Forelimb muscle (tissue), 1 donor: ENCODE measurements around the gene DBX1. TPM values are rescaled to one million over a fixed set of nuclear protein-coding genes. Genes with fewer than 3 reads are reported as not detected.
"Not testable (repeated sequence)": the region's sequence is repeated elsewhere in the genome, so short reads cannot be mapped to it uniquely, and the experiment has no call there.

Experiments used
- DNase-seq: peaks from one replicate; pipeline ENCODE4 v3.0.0-alpha.2; 2013; ENCODE audit warnings: low read depth
- polyA plus RNA-seq: library from polyadenylated mRNA; unstranded; fragments of 120-200 nt; gene quantifications from one replicate; pipeline ENCODE4 v1.2.1, GENCODE V29; 2013; ENCODE audit not compliant: insufficient read length

Gene DBX1
- polyA plus RNA-seq, 1 donor, result 5.3 TPM

DNA sequence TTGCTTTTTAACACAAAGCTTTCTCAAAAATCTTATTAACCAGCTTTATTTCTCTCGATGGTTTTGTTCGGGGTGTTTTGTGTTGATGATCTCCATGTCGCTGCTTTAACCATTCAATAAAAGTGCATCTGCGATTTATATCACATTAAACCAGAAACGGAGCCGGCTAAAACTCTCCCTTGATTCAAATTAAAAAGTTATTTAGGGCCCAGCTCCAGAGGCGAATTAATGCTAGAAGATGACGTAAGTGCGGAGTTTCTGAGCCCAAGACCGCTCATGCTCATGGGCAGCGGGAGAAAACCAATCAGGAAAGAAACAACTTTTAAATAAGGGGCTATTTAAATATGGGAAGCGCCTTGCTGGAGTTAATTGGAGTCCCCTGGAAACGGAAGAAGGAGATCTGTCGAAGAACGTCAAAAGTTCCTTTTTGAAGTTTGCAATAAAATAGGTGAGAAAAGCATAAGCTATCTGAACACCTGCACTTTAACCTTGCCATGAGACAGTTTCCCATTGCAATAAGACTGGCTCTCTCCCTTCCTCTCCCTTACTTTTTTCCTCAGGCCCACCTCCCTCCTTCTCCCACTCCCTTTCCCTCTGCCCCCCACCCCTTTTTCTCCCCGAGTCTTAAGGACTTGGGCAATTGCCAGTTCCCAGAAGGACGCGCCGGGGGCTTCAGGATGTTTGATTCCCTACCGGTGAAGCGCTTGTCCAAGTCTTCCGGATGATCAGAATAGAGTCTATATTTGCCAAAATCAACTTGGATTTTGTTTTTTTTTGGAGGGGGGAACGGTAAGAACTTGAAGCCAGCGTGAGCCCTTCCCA lies 1.9 kb upstream of the DBX1 start:
- DNase-seq, result no peak

DNA sequence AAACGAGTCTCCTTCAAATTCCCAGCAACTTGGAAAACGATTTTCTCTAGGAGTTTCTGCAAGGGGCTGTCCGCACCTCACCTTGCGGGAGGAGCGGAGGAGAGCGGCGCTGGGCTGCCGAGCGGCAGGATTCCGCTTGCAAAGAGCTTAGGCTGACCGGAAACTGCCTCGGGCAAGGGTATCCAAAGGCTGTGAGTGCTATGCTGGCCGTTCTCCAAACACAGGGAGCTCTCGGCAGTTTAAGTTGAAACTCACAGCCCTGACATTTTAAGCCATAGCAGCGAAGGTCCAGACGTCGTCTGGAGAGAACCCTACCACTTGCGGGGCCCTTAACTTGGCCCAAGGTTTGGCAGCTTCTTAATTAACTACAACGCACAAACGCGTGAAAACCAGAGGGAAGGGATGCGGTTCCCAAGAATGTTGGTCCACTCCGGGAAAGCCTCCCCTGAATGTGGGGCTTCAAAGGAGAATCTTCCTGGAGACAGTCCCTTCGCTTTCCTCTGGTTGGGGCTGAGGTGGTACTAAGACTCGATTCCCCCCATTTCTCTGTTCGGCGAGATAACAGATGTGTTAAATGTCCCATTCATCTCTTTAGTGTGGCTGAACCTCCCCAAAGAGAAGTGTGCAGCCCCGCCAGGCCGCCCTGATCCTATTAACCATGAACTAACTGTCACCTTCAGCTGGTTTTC lies 1.1 kb upstream of the DBX1 start:
- no peak for DNase-seq

DNA sequence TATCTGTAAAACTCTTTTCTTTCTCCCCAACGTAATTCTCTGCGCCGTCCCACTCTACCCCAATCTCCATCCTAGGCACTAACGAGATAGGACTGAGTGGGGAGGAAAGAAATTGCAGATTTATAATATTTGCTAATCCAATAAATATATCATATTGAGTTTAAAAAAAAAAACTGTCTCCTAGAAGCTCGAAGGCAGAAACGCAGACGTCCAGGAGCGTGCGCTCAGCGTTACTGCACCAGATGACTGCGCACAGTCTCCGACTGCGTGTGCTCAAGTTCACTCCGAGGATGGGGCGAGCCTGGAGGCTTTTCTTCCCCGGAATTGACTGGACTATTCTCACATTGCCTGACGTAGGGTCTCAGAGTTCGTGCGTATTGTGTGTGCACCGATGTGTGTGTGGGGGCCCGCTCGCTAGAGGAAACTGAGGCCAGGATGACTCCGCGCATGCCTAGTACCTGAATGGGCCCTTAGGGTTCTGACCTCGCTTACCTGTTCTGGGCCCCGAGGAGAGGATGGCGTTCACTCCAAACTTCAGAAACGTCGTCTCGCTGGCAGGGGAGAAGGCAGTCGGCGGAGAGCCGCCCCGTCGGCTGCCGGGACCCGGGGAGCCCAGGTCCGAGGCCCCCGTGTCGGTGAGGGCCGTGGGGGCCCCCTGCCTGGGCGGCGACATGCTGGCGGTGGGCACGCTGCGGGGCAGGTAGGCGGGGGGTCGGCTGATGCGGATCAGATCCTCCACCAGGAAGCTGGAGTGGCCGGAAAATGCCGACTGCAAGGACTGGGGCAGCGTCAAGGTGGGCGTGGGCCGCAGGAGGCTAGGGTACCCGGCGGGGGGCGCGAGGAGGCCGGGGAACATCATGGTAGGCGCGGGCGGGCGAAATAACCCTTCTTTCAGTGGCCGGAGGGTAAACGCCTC lies 551 bp downstream of the DBX1 start:
- no peak for DNase-seq

DNA sequence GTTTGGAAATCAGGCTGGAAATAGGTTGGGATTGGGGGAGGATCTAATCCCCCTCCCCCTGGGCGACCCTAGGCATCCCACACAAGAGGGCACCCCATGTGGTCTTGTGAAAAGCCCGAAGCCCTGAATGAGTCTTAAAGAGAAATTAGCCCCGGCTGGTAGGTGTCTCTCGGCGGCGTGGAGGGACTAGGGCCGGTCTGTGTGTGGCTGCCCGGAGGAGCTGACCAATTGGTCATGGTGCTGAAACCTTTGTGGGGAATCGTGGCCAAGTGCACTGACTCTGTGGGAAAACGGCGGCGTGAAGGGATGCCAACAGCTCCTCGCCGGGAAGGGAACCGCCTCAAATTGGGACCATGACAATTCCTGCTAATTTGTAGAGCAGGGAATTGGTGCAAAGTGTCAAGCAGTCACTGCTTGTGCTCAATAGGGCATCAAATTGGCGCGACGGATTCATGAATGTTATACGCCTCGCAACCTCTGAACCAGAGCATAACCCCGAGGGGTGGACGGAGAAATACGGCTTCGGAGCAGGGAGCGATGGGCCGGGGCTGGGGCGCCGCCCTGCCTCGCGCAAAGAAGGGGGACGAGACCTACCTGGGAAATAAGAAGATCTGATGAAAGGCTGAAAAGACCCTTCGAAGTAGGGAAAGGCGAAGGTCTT lies 1.5 kb downstream of the DBX1 start:
- no peak for DNase-seq

DNA sequence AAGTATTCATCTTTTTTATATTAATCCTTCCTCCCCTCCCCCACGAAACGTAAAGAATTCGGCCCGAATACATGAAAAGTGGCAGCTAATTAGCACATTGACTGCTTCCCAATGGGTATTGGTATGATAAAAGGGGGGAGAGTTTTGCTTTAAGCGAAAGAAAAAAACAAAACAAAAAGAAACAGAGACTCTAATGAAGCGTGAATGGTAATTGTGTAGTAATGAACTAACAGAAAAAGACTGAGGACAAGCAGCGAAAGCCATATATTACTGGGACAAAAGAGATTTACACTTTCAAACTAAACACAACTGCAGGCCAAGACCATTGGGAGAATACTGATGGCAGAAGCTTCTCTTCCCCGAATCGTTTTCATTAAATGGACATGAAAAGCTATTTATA lies 2.5 kb downstream of the DBX1 start:
- DNase-seq, result no peak

DNA sequence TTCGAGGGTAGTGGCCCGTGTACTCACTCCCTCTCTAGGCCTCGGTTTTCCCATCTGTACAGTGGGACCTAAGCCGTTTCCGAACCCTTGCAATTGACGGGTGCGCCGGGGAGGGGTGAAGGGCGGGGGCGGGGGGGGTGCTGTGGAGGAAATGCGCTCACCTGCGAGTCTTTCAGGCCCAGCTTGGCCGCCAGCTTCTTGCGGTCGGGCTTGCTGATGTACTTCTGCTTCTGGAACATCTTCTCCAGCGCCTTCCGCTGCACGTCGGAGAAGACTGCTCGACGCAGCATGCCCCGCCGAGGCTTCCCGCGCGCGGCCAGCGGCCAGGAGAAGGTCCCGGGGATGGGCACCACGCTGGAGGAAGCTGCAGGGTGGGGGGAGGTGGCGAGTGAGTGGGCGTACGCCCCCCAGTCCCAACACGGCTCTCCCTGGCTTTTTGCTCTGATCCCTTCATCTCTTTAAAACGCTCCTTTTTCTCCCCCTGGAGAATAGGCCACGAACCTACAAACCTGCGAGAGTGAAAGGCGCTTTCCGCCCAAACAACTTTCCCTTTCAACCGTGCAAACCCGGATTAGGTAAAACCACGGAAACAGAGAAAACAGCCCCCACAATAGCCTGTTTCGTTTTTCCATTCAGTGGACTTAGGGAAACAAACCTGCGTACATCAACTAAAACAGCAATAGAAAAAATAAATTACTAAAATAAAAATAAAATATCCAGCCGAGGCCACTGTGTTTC lies 3.2 kb downstream of the DBX1 start:
- no peak for DNase-seq

DNA sequence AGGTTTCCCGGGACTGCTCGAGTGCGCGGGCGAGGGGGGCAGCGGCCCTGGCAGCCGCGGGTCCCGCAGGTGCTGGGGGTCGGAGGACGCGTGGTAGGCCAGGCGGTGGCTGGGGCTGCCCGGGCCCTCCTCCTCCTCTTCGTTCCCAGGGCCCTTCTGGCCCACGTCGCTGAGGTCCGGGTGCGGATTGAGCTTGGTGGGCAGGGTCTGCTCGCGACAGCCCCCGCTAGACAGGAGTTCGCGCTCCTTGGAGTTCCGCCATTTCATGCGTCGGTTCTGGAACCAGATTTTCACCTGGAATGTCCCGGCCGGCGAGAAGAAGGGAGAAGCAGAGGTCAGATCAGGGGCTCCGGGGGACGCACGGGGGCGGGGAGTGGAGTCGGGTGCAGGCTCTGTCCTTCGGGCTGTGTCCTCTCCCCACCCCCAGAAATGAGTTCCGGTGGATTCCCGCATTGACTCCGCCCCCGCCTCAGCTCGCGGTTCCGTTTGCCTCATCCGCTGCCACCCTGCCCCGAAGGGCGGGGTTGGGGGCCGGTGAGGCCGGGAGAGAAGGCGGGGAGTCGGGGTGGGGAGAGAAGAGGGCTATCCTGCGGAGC lies 3.9 kb downstream of the DBX1 start:
- DNase-seq, result no peak

DNA sequence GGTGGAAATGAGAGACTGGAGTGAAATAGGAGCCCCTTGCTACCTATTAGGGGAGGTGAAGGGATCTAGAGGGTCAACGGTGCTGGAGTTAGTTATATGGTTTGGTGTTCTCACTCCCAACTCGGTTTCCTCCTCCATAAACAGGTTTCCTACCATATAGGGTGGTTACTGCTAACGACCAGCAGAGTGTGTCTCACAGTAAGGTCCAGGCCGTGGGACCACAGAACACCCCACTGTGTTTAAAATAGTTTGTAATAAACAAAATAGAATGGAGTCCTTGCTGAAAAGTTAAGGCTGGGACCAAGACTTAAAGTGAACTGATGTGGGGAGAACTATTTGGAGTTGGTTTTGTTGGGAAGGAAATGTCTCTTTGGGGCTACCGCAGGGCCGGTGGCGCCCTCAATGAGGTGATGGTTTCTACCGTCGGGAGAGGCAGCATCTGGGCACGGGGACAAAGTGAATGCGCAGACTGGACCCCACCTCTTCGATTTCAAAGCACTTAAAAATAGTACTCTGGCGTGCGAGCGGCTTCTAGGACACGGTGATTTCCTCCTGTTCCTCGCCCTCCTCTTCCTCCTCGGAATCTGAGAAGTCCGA lies 4.5 kb downstream of the DBX1 start:
- DNase-seq, result no peak

DNA sequence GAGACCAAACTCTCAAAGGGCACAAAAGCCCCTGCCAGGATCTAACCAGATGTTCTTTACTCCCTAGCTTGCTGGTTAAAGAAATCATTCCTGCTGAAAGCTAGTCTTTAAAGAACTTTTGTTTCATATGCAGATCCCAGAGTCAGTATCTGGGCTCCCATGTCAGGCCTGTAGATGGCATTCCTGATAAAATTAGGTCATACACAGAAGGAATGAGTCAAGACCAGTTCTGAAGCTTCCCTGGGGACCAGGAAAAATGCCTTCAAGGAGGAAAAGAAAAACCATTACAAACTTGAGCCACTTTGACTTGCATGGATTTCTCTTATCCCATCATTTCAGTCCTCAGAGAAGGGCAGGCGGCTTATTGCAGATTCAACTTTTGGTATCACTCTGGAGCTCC lies 5.9 kb downstream of the DBX1 start:
- no peak for DNase-seq

DNA sequence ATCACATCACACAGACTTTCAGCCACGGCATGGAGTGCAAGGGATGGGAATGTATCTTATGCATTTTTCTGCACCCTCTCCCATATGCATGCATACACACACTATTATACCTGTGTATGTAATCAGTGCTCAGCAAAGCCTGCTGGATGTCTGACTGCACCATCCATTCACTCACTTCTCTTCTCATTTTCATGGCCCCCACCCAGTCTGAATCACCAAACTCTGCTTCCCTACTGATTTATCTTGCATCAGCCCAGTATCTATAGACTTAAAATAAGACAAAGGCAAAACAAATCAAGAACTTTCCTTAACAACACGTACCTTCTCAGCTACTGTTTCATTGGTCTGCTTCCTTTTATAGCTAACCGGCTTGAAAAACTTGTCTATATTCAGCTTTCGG lies 21.6 kb downstream of the DBX1 start:
- DNase-seq, result no peak

DNA sequence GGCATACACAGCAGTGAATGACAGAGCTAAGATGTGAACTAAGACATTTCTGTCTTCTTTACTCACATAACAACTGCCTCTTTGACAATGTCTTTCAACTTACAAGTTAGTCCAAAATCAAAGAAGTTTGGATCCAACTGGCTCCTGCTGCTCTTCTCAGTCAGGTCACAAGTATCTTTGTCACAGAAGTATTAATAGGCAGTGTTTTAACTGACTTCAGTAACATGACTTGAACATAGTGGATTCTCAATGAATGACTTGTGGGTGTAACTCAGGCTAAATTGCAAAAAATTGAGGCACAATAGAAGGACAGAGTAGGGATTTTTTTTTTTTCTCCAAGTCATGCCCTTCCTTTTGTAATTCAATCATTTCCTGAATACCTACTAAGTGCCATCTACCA lies 22.6 kb downstream of the DBX1 start:
- DNase-seq, result no peak

DNA sequence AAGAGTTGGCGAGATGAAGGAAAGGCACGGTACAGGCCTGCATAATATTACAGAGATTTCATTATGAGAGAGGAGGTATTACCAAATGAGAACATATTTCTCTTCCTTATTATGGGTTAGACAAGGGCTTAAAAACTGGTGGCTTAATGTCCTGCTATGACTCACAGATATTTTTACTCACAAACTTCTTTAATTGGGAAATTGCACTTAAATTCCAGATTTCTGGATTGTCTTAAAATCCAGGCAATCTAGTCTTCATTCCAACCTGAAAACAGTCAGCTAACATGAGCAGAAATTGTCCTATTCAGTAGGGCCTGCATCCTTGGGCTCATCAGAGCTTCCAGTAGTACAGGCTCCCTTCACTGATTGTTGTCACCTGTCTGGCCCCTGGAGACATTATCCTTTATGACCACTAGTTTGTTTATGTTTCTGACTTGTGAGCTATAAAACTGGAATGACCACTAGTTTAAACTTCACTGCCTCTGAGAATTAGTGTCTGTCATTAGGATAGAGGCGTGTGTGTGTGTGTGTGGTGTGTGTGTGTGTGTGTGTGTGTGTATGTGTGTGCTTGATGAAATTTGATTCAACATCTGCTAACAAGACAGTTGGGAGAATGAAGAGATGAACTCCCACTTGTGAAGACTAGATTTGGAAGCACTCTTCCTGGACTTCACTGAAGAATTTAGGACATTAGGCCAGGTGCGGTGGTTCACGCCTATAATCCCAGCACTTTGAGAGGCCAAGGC lies 25.1 kb downstream of the DBX1 start:
- no peak for DNase-seq

DNA sequence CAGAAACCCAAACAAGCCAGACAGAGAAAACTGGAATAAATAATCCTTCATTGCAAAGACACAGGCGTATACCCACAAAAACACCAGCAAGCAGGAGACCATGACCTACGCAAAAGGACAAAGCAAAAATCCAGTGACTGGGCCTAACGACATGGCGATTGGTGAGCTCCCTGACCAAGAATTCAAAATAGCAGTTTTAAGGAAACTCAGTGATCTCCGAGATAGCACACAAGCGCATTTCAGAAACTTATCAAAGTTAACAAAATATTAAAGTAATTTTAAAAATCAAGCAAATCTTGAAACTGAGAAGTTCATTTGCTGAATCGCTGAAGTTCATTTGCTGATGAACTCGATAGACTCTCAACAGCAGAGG lies 27.6 kb downstream of the DBX1 start:
- no peak for DNase-seq

DNA sequence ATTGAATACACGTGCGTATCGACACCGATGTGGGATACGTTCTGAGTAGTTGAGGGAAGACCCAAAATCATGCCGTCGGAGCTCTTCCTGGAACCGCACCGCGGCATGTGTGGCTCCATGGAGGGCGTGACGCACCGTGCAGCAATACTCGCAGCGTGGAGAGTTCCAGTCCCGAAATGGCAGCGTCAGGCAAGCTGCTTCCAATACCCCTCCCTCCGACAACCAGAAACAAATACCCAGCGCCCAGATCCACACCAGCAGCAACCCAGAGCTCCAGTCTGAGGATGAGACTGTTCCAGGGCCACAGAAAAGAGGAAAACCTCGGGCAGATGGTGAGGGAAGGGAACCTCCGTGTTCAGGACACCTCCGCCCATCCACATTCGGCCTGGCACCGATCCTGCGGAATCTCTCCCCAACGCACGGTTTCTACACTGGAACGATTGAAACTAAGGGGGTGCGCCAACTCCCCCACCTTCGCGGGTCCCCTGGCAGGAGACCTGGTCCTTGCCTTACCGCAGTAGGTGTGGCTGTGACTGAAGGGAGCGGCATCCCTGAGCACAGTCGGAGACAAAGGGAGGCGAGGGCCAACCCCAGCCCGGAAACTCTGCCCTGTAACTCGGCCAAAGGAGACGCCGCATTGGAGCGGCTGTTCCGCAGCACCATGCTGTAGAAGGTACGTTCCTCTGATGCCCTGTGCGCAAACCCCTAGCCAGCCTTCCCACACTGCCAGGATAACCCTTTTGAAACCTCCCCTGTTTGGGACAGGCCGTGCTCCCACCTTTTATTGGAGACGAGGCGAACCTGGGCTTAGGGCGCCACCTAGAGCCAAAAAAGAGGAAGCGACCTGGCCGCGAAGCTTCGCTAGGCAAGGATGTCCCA lies 28.2 kb downstream of the DBX1 start:
- no peak for DNase-seq

DNA sequence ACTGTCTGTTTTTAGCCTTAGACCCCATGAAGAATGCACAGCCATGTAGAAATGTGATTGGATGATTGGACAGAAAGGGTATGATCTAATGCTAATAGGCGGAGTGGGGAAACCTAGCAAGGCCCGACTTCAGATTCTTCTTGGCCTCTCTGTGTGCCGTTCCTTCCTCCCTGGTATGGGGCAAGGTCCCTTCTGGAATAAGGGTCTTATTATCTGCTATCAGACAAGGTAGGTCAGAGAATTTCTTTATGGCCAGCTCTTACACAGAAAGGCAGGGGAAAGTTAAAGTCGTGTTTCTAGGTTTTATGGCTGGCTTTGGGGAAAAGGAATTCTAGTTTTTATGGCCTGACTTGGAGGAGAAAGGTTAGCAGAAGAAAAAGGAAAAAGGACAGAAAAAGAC lies 30.6 kb downstream of the DBX1 start:
- DNase-seq, result no peak

DNA sequence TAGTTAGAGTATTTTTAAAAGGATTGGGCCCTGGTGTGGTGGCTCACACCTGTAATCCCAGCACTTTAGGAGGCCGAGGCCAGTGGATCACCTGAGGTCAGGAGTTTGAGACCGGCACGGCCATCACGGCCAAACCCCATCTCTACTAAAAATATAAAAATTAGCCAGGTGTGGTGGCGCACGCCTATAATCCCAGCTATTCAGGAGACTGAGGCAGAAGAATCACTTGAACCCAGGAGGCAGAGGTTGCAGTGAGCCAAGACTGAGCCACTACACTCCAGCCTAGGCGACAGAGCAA lies 31.8 kb downstream of the DBX1 start:
- not testable (repeated sequence) for DNase-seq

DNA sequence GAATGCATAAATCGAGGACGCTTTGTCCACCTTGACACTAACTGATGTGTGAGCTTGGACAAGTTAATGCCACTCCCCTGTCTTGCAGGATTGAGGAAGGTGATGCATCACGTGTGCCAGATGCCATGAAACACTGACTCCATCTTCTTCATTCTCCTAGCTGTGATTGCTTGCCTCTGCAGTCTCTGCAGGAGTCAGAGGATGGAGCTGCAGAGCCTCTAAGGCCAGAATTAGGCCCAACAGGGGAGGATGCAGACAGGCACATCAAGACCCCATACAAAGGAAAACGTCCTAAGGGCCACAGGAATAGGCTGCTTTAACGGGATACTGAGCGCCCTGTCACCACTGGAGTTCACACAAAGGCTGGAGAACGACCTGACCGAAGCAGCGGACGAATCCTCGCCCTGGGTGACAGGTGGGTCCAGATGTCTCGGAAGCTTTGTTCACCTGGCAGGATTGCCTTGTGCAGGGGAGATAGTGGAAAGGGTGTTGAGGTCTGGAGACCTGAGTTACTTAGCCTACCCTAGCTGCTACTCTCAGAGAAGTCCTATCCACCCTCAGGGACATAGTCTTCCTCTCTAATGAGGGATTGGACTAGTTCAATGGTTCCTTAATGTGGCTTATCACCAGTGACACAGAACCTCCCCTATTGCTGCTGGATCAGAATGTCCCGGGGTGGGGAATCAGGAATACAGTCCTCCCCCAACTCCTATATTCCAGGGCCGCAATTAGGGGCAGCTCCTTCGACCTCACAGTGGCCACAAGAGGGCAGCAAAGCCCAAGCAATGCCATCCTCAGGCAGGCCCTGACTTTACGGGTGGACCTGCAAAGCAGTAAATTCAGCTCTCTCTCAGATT lies 32.4 kb downstream of the DBX1 start:
- peak; percentile 22 for DNase-seq

DNA sequence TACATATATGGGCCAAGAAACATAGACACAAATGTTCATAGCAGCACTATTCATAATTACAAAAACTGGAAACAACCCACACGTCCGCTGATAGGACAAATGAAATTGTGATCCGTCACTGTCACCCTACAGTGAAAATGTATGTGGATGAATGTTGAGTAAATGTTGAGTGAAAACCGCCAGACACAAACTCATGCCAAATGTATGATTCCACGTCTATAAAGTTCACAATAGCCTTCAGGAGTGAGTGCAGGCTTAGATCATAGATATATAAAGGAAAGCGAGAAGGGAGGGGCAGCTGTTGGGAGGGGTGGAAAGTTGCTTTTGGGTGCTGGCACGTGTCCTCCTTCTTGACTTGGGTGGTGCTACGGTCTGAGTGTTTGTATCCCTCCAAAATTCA lies 33.6 kb downstream of the DBX1 start:
- no peak for DNase-seq
